NOMO-1 treated with DMSO at 0.1 percent for 48 hours (cell line): ENCODE data around the gene HOGA1.
"Not testable (repeated sequence)": the region's sequence is repeated elsewhere in the genome, so short reads cannot be mapped to it uniquely, and the experiment has no call there.

Source experiments
- DNase-seq: peaks from one replicate; lab custom pipeline; 2025; ENCODE audit not compliant: unreplicated experiment; lab: John Stamatoyannopoulos, UW

Gene HOGA1

GRCh38 chr10:97607095-97607636 lies 23.0 kb downstream of the HOGA1 start:
- no peak for DNase-seq

DNA sequence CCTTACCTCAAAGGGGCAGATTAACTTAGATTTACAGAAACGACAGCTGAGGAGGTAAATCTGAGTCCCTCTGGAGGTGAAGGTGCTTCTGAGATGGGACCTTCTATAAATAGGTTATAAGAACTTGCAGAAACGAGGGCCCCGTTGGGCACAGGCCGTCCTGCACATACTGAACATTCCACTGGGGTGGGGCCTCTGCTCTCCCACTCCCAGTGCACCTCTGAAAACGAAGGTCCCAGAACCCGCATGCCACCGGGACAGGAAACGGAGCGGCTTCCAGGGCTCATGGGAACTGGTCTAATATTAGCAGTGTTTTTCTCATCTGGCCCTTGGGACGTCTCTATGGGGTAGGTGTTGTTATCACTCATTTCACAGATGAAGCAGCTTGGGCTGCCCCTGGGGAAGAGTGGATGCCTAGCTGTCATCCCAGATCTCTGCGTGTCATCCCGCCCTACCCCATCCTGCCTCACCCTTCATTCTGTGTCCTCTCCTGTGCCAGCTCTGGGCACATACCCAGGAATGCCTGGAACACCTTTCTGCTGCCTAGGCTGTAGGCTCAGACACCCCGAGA lies 24.9 kb downstream of the HOGA1 start:
- DNase-seq, result no peak

- no peak for DNase-seq
Observed at GRCh38 chr10:97611473-97611872, 27.3 kb downstream of the HOGA1 start.

GRCh38 chr10:97612386-97612785 lies 28.2 kb downstream of the HOGA1 start:
- peak; percentile 47 for DNase-seq

GRCh38 chr10:97618285-97618684 lies 34.1 kb downstream of the HOGA1 start:
- DNase-seq, result no peak

DNA sequence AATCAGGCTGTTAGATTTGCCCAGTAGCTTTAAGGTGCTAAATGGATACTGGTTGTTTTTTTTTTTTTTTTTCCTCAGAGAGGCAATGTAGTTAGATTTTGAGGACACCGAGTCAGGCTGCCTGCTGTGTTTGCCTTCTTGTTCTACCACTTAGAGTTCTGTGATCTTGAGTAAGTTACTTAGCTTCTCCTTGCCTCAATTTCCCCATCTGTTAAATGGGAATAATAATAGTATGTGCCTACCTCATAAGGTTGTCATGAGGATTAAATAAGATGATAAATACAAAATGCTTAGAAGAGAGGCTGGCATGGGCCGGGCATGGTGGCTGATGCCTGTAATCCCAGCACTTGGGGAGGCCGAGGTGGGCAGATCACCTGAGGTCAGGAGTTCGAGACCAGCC lies 34.5 kb downstream of the HOGA1 start:
- no peak for DNase-seq

DNA sequence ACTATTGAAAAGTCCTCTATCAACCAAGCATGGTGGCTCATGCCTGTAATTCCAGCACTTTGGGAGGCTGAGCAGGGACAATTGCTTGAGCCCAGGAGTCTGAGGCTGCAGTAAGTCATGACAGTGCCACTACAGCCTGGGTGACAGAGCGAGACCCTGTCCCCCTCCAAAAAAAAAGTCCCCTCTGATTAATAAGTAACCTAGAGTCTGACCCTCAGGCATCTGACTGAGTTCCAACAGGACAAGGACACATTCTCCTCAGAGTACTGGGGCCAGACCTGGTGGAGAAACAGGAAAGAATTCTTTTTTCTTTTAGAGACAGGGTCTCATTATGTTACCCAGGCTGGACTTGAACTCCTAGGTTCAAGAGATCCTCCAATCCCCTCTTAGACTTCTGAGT lies 39.1 kb downstream of the HOGA1 start:
- DNase-seq, result no peak

- DNase-seq, result no peak
Observed at GRCh38 chr10:97627731-97628130, 43.5 kb downstream of the HOGA1 start.

DNA sequence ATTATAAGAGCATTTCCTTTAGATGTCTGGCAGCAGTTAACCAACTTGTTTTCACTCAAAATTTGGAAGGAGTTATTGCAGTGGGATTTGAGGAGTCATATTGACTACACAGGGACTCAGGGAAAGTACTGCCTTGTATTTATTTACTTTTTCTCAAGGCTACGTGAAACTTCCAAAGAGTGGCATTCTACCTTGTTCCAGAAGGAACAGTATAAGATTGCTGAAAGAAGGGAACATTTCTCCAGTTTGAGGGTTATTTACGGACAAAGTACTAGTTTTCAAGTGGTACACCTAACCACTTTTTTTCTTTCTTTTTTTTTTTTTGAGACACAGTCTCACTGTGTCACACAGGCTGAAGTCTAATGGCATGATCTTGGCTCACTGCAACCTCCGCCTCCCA lies 44.0 kb downstream of the HOGA1 start:
- DNase-seq, result no peak

GRCh38 chr10:97629289-97629688 lies 45.1 kb downstream of the HOGA1 start:
- no peak for DNase-seq

GRCh38 chr10:97631098-97631497 lies 46.9 kb downstream of the HOGA1 start:
- no peak for DNase-seq

- peak; percentile 92 for DNase-seq
Observed at GRCh38 chr10:97632949-97633884, 49.0 kb downstream of the HOGA1 start, which contains the start of gene MORN4. TSS of gene MORN4 (minus strand) at chr10:97633500. CDS start at chr10:97619653, 13,847 bp downstream.

DNA sequence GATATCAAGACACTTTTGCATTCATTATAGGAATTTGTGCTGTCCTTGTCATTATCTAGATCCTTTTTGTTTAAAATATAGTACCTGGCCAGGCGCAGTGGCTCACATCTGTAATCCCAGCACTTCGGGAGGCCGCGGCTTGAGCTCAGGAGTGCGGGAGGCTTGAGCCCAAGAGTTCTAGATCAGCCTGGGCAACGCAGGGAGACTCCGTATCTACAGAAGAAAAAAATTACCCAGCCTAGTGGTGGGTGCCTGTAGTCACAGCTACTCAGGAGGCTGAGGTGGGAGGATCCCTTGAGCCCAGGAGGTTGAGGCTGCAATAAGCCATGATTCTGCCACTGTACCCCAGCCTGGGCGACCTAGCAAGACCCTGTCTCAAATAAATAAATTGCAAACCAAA lies 49.7 kb downstream of the HOGA1 start:
- DNase-seq, result no peak

- DNase-seq, result no peak
Observed at GRCh38 chr10:97635577-97635976, 51.4 kb downstream of the HOGA1 start.

- not testable (repeated sequence) for DNase-seq
Observed at GRCh38 chr10:97639090-97639489, 54.9 kb downstream of the HOGA1 start.

DNA sequence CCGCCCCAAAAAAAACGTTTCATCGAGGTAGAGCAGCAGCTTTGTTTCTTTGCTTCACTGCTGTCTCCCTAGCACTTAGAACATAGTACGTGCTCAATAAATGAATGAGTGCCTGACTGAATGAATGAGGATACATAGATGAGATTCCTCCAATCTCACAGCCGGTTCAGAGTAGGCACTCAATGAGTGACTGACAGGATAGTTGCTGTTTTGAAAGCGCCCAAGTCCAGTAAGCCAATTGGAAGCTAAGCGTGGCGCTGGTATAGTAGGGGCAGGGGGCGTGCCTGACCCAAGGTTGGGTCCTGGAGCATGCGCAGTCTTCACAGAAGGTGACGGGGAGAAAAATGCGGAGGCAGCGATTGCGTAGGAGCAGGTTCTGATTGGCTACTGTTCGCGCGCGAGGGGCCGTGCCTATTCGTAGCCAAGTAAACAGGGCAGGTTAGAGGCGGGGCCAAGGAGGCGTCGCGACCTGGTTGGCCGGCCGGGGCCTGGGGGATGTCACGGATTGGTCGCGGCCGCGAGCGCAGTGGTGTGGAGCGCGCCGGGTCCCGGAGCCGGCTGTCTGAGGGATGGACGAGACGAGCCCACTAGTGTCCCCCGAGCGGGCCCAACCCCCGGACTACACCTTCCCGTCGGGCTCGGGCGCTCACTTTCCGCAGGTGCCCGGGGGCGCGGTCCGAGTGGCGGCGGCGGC lies 56.1 kb downstream of the HOGA1 start, which contains the start of gene PI4K2A:
Gene PI4K2A, plus strand, starts transcription at position 498 of the 694 bp plus-strand sequence. Its CDS starts 72 bp downstream, at position 570.
- peak; percentile 99 for DNase-seq

- DNase-seq, result peak; percentile 52
Observed at GRCh38 chr10:97640868-97641811, 57.0 kb downstream of the HOGA1 start.

DNA sequence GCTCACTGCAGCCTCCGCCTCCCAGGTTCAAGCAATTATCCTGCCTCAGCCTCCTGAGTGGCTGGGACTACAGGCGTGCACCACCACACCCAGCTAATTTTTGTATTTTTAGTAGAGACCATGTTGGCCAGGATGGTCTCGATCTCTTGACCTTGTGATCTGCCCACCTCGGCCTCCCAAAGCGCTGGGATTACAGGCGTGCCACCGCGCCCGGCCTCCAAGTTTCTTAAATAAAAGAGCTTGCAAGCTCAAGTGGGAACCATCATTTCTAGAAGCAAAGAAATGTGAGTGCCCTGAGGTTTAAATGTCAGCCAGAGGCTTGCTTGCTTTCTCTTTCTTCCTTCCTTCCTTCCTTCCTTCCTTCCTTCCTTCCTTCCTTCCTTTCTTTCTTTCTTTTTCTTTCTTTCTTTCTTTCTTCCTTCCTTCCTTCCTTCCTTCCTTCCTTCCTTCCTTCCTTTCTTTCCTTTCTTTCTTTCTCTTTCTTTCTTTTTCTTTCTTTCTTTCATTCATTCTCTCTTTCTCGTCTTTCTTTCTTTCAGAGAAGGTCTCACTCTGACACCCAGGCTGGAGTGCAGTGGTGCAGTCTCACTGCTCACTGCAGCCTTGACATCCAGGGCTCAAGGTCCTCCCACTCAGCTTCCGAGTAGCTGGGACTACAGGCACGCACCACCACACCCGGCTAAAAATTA lies 58.4 kb downstream of the HOGA1 start:
- DNase-seq, result not testable (repeated sequence)

- DNase-seq, result no peak
Observed at GRCh38 chr10:97643441-97643985, 59.3 kb downstream of the HOGA1 start.
